PC-9 (cell line): ENCODE results near the gene DGLUCY.

Source experiments
- EZH2 ChIP-seq: fragments of 200-600 bp; sonication (generic); IDR thresholded peaks from 2 replicates; pipeline ENCODE4 v1.8.0; 2017; ENCODE audit warnings: antibody characterized with exemption, low read depth
- TF ChIP-seq, protein P1 (sequence below): fragments of 200-600 bp; sonication (generic); conservative IDR thresholded peaks from 2 replicates; pipeline ENCODE4 v1.6.1; 2017; ENCODE audit warnings: mixed run types, antibody characterized with exemption, mild to moderate bottlenecking, moderate library complexity

DNA sequence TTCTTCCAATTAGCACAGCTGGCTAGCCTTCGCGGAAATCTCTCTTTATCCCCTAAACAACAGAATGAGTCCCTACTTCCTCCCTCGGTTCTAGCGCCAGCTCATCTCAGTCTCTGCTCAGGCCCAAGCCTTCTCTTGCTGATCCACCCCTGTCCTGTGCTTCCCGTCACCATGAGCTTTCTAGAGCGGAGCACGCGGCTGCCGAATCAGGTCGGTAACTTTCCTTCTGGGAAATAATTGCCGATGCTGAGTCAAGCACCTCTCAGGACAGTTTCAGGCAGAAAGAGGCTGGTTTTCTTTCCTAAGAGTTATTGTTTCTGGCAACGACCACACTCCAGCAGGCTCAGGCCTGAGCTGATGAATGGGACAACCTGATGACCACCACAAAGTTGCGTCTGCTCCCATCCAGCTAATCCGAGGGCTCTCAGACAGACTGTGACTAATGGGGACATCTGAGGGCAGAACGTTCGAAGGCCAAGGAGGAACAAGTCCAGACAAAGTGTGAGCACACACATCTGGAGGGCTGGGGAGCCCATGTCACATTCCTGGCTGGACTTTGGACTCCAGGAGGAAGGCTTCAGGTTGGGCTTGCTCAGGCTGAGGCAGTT lies 144.2 kb downstream of the DGLUCY start:
- TF ChIP-seq, protein P1, sequence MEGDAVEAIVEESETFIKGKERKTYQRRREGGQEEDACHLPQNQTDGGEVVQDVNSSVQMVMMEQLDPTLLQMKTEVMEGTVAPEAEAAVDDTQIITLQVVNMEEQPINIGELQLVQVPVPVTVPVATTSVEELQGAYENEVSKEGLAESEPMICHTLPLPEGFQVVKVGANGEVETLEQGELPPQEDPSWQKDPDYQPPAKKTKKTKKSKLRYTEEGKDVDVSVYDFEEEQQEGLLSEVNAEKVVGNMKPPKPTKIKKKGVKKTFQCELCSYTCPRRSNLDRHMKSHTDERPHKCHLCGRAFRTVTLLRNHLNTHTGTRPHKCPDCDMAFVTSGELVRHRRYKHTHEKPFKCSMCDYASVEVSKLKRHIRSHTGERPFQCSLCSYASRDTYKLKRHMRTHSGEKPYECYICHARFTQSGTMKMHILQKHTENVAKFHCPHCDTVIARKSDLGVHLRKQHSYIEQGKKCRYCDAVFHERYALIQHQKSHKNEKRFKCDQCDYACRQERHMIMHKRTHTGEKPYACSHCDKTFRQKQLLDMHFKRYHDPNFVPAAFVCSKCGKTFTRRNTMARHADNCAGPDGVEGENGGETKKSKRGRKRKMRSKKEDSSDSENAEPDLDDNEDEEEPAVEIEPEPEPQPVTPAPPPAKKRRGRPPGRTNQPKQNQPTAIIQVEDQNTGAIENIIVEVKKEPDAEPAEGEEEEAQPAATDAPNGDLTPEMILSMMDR: no peak
- TF ChIP-seq EZH2: no peak
